ENCODE results near the gene JARID2.

JARID2 gene

DNA sequence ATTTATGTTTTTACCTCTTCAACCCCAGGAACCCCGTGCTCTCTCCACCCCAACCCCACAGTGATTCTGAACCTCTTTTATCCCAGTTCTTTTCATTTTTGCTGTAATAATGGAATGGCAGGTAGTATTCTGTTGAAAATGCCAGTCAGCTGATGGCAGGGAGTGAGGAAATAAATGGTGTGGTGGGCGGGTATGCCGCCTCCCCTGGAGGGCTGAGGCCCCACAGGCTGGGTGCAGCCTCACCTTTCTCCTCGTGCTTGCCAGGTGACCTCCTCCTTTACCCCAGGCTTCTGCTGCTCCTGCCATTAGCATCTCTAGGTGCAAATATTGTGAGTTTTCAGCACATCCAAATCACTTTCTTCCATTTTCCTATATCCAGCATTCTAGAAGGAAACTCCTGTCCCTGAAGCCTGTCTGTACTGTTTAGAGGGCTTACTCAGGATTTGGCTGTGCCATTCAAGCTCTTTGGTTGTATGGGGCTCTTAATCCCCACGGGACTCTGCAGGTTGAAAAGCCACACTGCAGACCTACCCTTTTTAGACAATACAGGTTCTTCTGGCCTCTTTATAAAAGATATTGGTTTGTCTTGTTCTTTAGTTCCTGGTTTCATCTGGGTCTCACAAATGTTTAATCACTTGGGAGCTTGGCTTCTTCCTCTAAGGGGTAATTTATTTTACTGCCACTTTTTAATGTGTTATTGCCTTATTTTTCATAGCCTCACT is 201.8 kb downstream of the JARID2 start:
- DNase-seq, result no peak

DNA sequence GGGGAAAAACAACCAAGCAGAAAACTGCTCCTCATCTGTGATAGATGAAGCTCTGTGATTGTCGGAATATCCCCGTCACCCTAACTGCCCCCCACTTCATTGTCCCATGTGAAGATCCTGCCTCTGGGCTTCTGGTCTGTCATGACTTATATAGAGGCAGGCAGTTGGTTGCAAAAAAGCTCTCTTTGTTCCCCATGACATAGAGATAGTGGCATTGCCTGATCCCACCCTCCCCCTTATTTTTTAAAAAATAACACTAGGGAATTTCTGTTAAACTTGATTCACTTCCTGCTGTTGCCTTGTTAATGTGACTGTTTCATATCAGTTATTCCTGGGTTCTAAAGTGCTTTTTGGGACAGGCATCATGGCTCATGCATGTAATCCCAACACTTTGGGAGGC is 203.1 kb downstream of the JARID2 start:
- DNase-seq, result no peak

DNA sequence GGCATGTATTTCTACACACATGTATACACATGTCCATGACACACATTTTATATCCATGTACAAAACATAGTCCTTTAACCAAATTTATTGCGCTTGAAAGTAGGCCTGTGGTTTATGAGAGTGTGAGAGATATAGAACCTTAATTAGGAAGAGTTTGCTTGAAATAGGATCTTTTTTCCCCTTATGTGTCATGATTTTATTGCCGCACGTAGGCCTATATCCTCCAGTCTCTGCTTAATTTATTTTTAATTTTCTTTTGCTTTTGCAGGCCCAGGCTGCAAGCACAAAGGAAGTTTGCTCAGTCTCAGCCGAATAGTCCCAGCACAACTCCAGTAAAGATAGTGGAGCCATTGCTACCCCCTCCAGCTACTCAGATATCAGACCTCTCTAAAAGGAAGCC is 205.9 kb downstream of the JARID2 start:
- no peak for DNase-seq

- DNase-seq, result no peak
These were observed 206.5 kb downstream of the JARID2 start for GRCh38 chr6:15452182-15452941.

DNA sequence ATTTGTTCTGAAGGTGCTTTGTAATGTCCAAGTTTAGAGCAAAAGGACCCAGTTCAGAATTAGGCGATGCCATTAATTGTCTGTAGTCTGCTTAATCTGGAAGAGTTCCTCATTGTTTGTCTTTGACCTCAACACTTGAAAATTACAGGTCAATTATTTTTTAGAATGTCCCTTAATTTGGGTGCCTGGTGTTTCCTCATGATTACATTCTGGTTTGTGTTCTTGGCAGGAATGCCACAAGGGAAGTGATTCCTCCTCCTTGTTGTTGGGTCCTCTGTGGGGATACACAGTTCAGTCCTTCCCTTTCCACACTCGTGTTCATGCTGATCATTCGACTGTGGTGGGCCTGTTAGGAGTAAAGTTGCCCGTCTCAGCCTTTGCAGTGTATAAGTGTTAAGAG is 207.3 kb downstream of the JARID2 start:
- DNase-seq, result no peak

DNA sequence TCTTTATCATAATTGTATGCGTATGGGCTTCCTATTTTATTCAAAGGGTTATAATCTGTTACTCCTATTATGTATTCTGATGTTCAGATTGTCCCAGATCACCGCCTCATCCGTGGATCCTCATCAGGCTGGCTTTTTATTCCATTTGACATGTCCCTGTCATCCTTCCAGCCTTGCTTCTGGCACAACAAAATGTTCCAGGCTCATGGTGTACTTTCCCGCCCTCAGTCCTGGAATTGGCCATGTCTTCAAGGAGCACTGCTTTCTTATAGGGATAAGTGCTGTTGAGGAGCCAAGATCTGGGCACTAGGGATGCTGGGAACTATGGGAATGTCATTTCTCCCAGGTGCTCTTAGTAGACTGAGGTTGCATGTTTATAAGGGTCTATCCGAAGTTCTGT is 207.8 kb downstream of the JARID2 start:
- no peak for DNase-seq

- DNase-seq, result no peak
These were observed 210.6 kb downstream of the JARID2 start for GRCh38 chr6:15456422-15456821.

DNA sequence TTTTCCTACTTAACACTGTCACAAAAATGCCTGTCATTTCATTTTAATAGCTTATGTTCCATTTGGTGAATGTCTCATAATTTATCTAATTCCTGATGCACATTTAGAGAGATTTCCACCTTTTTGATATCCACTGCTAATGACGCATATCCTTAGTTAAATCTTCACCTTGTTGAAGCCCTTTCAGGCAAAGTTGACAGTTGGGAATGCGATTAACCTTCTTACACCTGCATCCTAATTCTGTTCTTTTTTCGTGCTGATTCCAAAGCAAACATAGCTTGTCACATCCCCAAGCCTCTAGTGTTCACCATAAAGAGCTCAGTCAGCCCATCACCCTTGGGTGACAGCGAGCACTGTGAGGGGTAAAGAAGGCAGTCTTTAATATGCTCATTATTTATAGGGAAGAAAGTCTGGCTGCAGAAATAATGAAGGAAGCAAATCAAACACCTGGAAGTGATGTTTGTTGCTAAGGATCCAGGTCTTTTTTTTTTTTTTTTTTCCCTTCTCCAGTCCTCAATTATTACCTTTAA is 211.3 kb downstream of the JARID2 start:
- no peak for DNase-seq

DNA sequence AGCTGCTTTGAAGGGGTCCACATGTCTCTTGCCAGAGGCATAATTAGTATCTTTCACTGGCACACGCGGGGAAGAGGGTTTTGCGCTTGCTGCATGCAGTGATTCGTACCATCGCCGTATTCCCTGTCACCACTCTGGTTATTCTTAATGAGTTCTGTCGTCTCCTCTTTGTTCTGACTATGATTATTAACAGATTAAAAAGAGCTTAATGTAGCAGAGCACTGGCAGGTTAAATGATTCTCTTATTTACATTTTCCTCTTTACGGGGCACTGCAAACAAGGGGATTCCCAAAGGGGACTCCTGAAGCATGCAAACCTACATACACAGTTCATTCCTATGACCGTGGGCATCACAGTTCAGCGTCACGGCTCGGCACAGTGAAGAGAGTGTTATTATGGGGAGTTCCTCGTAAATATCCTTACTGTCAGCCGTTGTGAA is 212.2 kb downstream of the JARID2 start:
- DNase-seq, result no peak

- no peak for DNase-seq
These were observed 214.3 kb downstream of the JARID2 start for GRCh38 chr6:15460110-15460727.

GRCh38 chr6:15461127-15461944 is 215.5 kb downstream of the JARID2 start:
- DNase-seq, result no peak

DNA sequence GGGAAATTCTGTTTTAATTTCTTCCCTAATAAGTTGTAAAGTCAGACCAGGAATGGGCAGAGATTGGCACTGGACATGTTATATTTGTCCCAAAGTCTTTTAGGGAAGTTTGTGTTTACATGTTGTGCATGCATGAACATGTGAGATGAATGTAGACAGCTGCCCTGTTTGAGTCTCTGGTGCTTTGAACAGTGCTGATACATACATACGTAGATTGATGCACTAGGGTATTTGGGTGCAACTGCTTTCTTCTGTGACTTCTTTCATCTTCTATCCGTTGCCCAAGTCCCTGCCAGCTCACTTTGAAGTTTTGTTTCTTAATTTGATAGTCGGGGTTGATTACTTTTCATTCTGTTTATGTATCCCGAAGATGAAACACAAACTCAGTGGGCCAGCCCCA is 216.4 kb downstream of the JARID2 start:
- no peak for DNase-seq

- peak; percentile 46 for DNase-seq
These were observed 217.1 kb downstream of the JARID2 start for GRCh38 chr6:15462717-15463525.

DNA sequence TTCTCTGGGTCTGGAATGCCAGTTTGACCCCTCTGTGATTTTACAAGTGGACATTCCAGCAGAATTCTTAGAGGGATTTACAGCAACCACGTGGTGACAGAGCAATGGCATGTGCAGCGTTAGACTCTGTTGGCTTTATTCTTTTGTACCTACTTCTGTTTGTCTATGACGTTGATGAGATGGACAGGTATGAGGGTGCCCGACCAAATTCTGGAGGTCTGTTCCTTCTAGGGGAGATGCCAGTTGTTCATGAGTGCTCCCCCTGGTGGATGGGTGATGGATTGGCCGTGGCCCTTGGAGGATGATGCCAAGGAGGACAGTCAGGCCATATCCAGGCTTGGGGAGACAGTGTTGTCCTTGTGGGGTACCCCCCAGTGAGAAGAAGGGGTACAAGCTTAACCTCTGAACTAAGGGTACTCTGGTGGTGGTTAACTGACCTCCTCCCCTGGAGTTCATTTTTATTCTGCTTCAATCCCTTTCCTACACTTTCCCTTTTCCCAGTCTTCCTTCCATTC is 218.4 kb downstream of the JARID2 start:
- no peak for DNase-seq

DNA sequence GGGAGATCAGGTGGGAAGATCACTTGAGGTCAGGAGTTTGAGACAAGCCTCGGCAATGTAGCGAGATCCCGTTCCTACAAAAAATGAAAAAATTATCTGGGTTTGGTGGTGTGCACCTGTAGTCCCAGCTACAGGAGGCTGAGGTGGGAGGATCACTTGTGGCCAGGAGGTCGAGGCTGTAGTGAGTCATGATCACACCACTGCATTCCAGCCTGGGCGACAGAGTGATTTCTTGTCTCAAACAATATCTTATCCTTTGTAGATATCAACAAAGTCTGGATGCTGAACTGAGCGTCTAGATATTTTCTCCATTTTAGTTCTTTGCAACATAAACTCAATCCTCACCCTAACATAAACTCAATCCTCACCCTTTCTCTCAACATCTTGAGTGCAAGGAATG is 219.3 kb downstream of the JARID2 start:
- DNase-seq, result no peak

DNA sequence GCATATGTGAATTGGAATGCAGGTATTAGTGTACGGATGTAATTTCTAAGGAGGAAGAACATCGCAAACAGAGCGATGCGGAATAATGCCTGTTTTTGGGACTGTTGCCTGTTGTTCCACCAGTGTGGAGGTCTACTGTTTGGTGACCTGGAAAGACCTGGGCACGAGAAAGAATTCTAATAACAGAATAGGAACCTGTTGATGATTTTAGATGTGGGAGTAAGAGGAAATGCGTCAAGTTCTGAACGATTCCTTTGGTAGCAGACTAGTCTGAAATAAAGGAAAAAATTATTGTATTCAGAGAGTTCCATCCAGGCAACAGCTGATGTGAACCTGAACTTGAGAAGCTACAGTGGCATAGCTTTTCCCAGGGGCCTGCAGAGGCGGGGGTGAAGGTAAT is 224.9 kb downstream of the JARID2 start:
- DNase-seq, result no peak

GRCh38 chr6:15472621-15473020 is 226.8 kb downstream of the JARID2 start:
- DNase-seq, result no peak

GRCh38 chr6:15473174-15473573 is 227.3 kb downstream of the JARID2 start:
- no peak for DNase-seq

DNA sequence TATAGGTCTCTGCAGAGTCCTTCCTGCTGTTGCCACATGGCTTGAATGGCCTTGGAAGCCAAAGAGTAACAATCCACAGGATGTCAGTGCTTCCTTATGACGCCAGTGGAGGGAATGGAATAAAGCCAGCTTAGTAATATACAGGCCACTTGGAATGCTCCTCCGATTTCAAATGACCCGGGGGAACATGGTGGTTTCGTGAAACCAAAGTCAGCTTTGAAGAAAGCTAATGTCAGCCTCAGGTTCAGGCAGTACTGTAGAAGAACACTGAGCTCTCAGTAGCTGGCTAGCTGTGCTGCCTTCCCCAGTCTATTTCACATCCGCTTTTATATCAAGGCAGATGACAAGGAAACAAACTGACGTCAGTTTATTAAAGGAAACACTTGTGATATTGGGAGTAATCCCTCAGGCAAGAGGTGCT is 227.9 kb downstream of the JARID2 start:
- DNase-seq, result peak; percentile 74

GRCh38 chr6:15474196-15474595 is 228.3 kb downstream of the JARID2 start:
- peak; percentile 80 for DNase-seq

- no peak for DNase-seq
These were observed 229.4 kb downstream of the JARID2 start for GRCh38 chr6:15475261-15475660.

Measured in fibroblast of skin of scalp (primary cell).